Muscle of back (tissue), 13 donors: ENCODE measurements around the gene NRROS. TPM values are rescaled to one million over a fixed set of nuclear protein-coding genes. Genes with fewer than 3 reads are reported as not detected.
"Not testable (repeated sequence)": the region's sequence is repeated elsewhere in the genome, so short reads cannot be mapped to it uniquely, and the experiment has no call there.

ENCODE experiments used
- DNase-seq, 3 donors: peaks; one replicate each; pipeline versions ENCODE4 v3.0.0 to v3.0.0-alpha.2; 2013
- long read RNA-seq, 9 donors: transcript quantifications; one replicate each; lab custom pipeline, GENCODE V29; 2026
- polyA plus RNA-seq, 10 donors: library from polyadenylated mRNA; unstranded; fragments of 120-200 nt; gene quantifications; one replicate each; pipeline ENCODE4 v1.2.1, GENCODE V29; 2013; ENCODE audit not compliant: insufficient read length in 10 of 10

NRROS gene
- polyA plus RNA-seq: 1 to 10 TPM; 3.9 to 6.8 (median 5.3) TPM
- long read RNA-seq, donor 1: 0 reads
- long read RNA-seq, donor 2, partial matches to known transcripts: 0 of 1 reads
- long read RNA-seq, donor 2, other reads (novel, unspliced or antisense): 0 of 1 reads
- long read RNA-seq, donor 3: 0 reads
- long read RNA-seq, donor 4, partial matches to known transcripts: 0 of 1 reads
- long read RNA-seq, donor 4, other reads (novel, unspliced or antisense): 0 of 1 reads
- long read RNA-seq, donor 5, transcript NRROS-201 (3 exons, 2,564 nt): major isoform, 6 of 6 reads
- long read RNA-seq, donor 5, partial matches to known transcripts: 0 of 6 reads
- long read RNA-seq, donor 5, other reads (novel, unspliced or antisense): 0 of 6 reads
- long read RNA-seq, donor 6, partial matches to known transcripts: 0 of 1 reads
- long read RNA-seq, donor 6, other reads (novel, unspliced or antisense): 0 of 1 reads
- long read RNA-seq, donor 7: 0 reads
- long read RNA-seq, donor 8, partial matches to known transcripts: 0 of 2 reads
- long read RNA-seq, donor 8, other reads (novel, unspliced or antisense): 0 of 2 reads
- long read RNA-seq, donor 9, partial matches to known transcripts: 0 of 1 reads
- long read RNA-seq, donor 9, other reads (novel, unspliced or antisense): 0 of 1 reads

- peak; percentile 36 to 82 (median 68) for DNase-seq
Observed at GRCh38 chr3:196639483-196640296, at the start of gene NRROS. Gene NRROS, plus strand, starts transcription at chr3:196639694. Its CDS starts 14,846 bp downstream, at chr3:196654540.

GRCh38 chr3:196590279-196590678 lies 49.2 kb upstream of the NRROS start:
- DNase-seq: peak in 1 of 3 donors; percentile 4

- no peak for DNase-seq
Observed at GRCh38 chr3:196596355-196596754, 43.1 kb upstream of the NRROS start.

GRCh38 chr3:196597971-196598733 lies 41.3 kb upstream of the NRROS start:
- not testable (repeated sequence) for DNase-seq

GRCh38 chr3:196599734-196600128 lies 39.8 kb upstream of the NRROS start:
- DNase-seq: no peak

- no peak for DNase-seq
Observed at GRCh38 chr3:196600359-196600758, 39.1 kb upstream of the NRROS start.

GRCh38 chr3:196602673-196603072 lies 36.8 kb upstream of the NRROS start:
- no peak for DNase-seq

- peak in 1 of 3 donors; percentile 9 for DNase-seq
Observed at GRCh38 chr3:196603683-196604082, 35.8 kb upstream of the NRROS start.

GRCh38 chr3:196604548-196604947 lies 34.9 kb upstream of the NRROS start:
- no peak for DNase-seq

- no peak for DNase-seq
Observed at GRCh38 chr3:196608693-196609092, 30.8 kb upstream of the NRROS start.

GRCh38 chr3:196609343-196609775 lies 30.1 kb upstream of the NRROS start:
- DNase-seq: peak; percentile 51 to 77 (median 76)

GRCh38 chr3:196609805-196610515 lies 29.5 kb upstream of the NRROS start:
- DNase-seq: no peak

- DNase-seq: no peak
Observed at GRCh38 chr3:196611761-196612483, 27.6 kb upstream of the NRROS start.

- not testable (repeated sequence) for DNase-seq
Observed at GRCh38 chr3:196615234-196615633, 24.3 kb upstream of the NRROS start.

GRCh38 chr3:196617256-196617655 lies 22.2 kb upstream of the NRROS start:
- DNase-seq: no peak

- DNase-seq: no peak
Observed at GRCh38 chr3:196619223-196619622, 20.3 kb upstream of the NRROS start.

GRCh38 chr3:196619627-196620026 lies 19.9 kb upstream of the NRROS start:
- not testable (repeated sequence) for DNase-seq

GRCh38 chr3:196620161-196620604 lies 19.3 kb upstream of the NRROS start:
- peak in 1 of 3 donors; percentile 26 for DNase-seq

GRCh38 chr3:196620684-196621083 lies 18.8 kb upstream of the NRROS start:
- DNase-seq: no peak

- DNase-seq: no peak
Observed at GRCh38 chr3:196621611-196622010, 17.9 kb upstream of the NRROS start.
